ES-I3 (cell line): ENCODE measurements around the gene SH3PXD2A.

ENCODE experiments used
- H3K36me3 ChIP-seq: 2 replicates; pipeline ENCODE4 v1.6.1; 2013; ENCODE audit warnings: mild to moderate bottlenecking, low read length, control low read depth, moderate library complexity; ENCODE audit not compliant: insufficient read depth
- H3K4me1 ChIP-seq: 2 replicates; pipeline ENCODE4 v1.6.1; 2013; ENCODE audit warnings: mild to moderate bottlenecking, control low read depth, low read length; ENCODE audit not compliant: insufficient read depth
- H3K9ac ChIP-seq: 2 replicates; pipeline ENCODE4 v1.6.1; 2013; ENCODE audit warnings: low read depth, mild to moderate bottlenecking, low read length, moderate library complexity
- H3K9me3 ChIP-seq: 2 replicates; pipeline ENCODE4 v1.6.1; 2013; ENCODE audit warnings: mild to moderate bottlenecking, low read length, moderate library complexity; ENCODE audit not compliant: control insufficient read depth, insufficient read depth

Gene SH3PXD2A

DNA sequence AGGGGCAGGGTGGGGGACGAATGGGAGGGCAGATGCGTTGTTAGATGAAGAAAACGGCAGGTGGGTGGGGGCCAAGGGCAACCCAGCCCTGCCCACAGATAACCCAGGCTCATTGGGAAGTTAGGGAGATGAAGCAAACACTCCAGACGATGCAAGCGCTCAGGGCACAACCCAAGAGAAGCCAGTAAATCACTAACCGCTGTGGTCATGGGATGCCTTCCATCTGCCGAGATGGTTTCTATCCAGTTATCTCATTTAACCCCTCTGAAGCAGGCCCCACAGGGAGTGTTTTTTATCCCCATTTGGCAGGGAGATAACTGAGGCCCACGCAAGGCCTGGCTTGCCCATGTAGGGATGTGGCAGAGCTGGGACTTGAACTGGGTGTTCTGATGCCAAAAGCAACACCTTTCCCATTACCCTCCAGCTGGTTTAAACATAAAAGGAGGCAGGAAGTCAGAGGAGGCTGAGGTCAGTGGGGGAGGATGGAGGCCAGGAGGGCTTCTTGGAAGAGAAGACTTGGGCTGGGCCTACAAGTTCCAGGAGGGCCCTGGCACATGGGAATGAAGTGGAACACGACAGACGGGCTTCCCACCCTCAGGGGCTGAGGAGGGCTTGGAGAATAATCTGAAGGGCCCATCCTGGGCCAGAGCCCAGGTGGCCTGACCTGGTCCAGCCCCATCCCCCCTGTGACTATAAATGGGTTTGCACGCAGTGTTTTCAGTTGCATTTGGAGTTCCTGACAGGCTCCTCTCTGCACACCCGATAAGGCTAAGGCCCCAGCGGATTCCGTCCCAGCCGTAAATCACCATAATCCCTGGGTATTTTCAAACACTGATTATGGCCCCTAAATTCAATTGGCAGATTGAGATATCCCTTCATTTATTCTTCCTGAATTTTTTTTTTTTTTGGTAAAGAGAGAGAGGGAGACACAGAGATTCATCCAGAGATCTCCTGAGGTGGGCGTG, 281.0 kb downstream of the SH3PXD2A start:
- no peaks in the 10 kb centered on the region for H3K9me3 ChIP-seq
- H3K9ac ChIP-seq = no peak overlapping the region
- no peaks in the 10 kb centered on the region for H3K36me3 ChIP-seq
- no peaks in the 10 kb centered on the region for H3K4me1 ChIP-seq

DNA sequence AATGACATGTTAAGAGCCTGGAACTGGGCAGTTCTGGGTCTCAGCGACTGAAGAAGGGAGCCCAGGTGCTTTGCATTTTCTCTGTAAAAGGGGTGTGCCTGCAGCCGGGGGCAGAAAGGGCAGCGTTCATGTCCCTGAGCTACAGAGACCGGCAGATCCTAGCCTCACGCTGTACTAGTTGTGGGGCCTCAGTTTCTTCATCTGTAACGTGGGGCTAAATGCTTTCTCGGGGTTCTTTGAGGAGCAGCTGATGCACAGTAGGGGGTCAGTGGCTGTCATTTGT, 282.2 kb downstream of the SH3PXD2A start:
- H3K9me3 ChIP-seq = no peaks in the 10 kb centered on the region
- H3K4me1 ChIP-seq = no peaks in the 10 kb centered on the region
- no peak overlapping the region for H3K9ac ChIP-seq
- no peaks in the 10 kb centered on the region for H3K36me3 ChIP-seq

DNA sequence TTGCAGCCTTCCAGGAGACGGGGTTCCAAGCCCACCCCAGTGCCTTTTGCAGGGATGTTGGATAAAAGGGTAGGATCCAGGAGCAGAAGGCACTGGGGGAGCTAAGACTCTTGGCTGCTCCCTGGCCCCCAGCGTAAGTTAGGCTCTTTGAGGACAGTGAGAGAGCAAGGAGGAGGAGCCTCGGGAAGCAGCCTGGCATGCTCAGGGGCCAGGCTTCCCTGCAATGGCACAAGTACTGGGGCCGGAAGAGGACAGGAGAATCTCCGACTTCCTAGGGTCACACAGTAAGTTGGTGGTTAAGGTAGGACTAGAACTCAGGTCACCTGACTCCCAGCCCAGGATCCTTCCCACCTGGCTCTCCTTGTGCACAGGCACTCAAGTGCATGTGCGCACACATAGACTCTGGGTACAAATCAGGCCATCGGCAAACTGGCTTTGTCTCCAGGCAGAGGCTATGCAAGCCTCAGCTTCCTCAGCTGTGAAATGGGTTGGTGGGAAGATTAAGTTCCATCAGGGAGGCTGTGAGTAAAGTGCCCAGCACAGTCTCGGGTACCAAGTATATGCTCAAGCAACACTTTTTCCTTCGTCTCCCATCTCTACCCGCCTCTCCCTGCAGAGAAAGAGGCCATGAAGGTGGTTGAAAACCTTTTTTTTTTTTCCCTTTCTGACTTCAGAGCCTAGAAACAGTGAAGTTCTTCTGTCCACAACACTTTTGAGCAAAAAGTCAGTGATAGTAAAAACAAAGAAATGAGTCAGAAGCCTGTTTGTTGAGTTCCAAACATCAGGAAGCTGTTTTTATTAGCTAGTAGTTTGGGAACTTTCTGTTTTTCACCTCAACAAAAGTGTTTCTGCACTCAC, 282.8 kb downstream of the SH3PXD2A start:
- H3K36me3 ChIP-seq = no peaks in the 10 kb centered on the region
- H3K9me3 ChIP-seq = no peaks in the 10 kb centered on the region
- H3K9ac ChIP-seq = no peak overlapping the region
- no peaks in the 10 kb centered on the region for H3K4me1 ChIP-seq

DNA sequence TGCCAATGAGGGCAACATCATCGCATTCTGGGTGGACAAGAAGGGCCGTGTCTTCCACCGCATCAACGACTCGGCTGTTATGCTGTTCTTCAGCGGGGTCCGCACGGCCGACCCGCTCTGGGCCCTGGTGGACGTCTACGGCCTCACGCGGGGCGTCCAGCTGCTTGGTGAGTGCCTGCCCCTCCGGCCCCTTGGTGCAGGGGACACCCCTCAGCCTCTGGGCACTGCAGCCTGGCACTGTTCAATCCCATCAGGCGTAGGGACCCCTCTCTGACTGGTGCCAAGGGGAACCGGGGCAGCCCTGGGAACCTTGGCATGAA, 283.8 kb downstream of the SH3PXD2A start:
- Histone ChIP-seq H3K9me3 (no peaks in the 10 kb centered on the region), H3K4me1 (no peaks in the 10 kb centered on the region), H3K36me3 (no peaks in the 10 kb centered on the region), H3K9ac (no peak overlapping the region)

DNA sequence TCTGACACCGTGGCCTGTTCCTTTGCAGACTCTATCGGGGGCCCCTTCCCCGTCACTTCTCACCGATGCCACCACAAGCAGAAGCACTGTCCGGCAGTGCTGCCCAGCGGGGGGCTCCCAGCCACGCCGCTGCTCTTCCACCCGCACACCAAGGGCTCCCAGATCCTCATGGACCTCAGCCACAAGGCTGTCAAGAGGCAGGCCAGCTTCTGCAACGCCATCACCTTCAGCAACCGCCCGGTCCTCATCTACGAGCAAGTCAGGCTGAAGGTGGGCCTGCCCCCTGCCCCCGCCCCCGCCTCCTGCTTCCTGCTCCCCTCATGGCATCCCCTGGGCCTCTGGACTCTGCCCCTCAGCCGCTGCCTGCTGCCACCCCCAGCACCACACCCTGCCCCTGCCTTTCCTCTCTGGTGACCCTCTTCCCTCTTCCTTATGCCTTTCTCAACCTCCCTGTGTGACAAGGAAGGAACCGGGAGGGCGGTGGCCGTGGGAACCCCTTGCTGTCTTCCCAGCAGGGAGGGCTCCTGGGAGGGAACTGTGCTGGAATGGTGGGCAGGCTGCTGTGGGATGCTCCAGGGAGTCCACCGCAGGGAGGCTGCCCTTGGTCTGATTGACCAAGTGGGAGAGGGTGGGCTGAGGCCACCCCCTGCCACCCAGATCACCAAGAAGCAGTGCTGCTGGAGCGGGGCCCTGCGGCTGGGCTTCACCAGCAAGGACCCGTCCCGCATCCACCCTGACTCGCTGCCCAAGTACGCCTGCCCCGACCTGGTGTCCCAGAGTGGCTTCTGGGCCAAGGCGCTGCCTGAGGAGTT, 284.3 kb downstream of the SH3PXD2A start:
- Histone ChIP-seq H3K9me3 (no peaks in the 10 kb centered on the region), H3K36me3 (no peaks in the 10 kb centered on the region), H3K9ac (no peak overlapping the region), H3K4me1 (no peaks in the 10 kb centered on the region)

DNA sequence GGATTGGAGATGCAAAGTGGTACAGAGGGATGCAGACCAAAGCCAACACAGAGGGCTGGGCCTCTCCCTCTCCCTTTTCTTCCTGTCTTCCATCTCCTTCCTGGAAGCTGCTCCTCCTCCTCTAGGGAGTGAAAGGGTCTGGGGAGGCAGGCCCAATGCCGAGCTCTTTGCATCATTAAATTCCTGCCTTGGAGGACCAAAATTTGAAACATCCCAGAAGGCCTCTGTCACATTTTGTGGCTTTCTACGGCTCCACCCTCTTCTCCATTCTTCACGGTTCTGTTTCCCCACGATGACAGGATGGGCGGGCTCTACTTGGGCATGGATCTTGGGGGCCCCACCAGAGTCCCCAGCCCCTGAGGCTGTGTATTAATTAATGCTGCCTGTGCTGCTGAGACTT, 285.5 kb downstream of the SH3PXD2A start:
- Histone ChIP-seq H3K9me3 (no peaks in the 10 kb centered on the region), H3K36me3 (no peaks in the 10 kb centered on the region), H3K9ac (no peak overlapping the region), H3K4me1 (no peaks in the 10 kb centered on the region)

DNA sequence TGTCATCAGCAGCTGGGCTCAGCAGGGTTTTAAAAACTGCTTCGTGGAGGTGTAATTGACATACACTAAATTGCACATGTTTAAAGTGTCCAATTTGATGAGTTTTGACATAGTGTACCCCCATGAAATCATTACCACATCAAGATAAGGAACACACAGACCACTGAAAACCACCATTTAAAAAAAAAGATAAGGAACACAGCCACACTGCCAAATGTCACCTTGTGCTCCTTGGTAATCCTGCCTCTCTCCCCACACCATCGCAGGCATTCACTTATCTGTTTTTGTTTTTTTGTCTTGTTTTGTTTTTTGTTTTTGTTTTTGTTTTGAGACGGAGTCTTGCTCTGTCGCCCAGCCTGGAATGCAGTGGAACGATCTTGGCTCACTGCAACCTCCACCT, 286.9 kb downstream of the SH3PXD2A start:
- Histone ChIP-seq H3K9ac (no peak overlapping the region), H3K4me1 (no peaks in the 10 kb centered on the region; the same call in 1 of the 2 replicates), H3K36me3 (no peaks in the 10 kb centered on the region), H3K9me3 (no peaks in the 10 kb centered on the region)

DNA sequence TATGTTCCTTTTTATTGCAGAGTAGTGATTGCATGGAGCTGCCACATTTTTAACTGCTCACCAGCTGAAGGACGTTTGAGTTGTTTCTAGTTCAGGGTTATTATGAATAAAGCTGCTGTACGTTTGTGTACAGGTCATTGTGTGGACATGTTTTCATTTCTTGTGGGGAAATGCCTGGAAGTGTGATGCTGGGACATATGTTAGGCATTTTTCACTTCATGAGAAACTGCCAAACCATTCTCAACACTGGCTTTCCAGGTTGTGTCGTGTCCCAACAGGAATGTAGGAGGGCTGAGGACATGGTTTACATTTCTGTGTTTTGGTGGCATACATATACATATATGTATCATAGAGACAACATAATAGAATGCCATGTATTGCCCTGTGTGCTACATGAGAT, 288.8 kb downstream of the SH3PXD2A start:
- no peaks in the 10 kb centered on the region; the same call in 1 of the 2 replicates for H3K4me1 ChIP-seq
- H3K9me3 ChIP-seq = no peaks in the 10 kb centered on the region
- no peaks in the 10 kb centered on the region for H3K36me3 ChIP-seq
- H3K9ac ChIP-seq = no peak overlapping the region

DNA sequence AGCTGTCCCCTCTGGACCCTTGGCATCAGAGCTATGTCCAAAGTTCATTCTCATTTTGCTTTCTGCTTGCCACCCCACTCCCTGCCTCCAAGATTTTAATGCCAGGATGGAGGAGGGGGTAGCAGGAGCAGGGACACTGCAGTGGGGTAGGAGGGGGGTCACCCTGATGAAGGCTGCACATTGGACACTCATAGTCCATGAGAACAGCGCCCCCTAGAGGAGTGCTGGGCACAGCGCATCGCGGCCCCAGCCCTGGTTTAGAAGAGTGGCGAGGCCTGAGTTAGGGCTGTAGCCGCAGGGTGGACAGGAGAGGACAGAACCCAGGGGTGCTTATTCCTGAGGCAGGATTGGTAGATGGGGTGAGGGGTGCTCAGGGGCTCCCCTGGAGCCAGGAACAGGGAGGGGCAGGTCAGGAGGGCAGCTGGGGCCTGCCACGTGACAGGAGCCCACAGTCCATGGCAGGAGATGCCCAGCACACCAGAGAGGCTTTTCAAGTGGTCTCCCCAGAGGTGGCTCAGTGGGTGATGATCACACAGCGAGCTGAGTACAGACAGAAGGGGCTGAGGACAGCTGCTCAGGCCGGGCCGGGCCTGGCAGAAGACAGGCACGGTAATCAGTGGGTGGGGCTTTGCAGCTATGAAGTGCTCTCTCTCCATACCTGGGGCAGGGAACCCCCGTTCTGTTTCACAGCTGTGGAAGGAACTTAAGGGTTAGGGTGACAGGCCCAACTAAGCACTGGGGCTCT, 290.4 kb downstream of the SH3PXD2A start:
- Histone ChIP-seq H3K36me3 (no peaks in the 10 kb centered on the region), H3K9me3 (no peaks in the 10 kb centered on the region), H3K9ac (no peak overlapping the region), H3K4me1 (no peaks in the 10 kb centered on the region; the same call in 1 of the 2 replicates)

DNA sequence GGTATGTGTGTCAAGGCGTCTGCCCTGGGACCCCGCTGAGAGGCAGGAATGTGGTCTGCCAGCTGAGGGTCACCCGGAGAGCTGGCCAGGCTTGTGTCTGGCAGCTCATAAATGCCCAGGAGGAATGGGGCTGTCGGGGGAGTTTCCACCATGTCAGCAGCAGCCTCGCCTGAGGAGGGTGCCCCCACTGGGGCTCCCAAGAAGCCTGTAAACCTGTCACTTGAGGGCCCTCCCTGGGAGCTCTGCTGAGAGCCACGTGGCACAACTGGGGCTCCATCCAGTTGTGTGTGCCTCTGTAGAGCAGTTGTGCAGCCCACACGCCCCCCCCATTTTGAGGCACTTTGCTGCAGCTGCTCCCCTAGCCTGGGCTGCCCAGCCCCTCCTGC, 291.3 kb downstream of the SH3PXD2A start:
- H3K4me1 ChIP-seq = no peaks in the 10 kb centered on the region; the same call in 1 of the 2 replicates
- no peak overlapping the region for H3K9ac ChIP-seq
- H3K36me3 ChIP-seq = no peaks in the 10 kb centered on the region
- no peaks in the 10 kb centered on the region for H3K9me3 ChIP-seq

DNA sequence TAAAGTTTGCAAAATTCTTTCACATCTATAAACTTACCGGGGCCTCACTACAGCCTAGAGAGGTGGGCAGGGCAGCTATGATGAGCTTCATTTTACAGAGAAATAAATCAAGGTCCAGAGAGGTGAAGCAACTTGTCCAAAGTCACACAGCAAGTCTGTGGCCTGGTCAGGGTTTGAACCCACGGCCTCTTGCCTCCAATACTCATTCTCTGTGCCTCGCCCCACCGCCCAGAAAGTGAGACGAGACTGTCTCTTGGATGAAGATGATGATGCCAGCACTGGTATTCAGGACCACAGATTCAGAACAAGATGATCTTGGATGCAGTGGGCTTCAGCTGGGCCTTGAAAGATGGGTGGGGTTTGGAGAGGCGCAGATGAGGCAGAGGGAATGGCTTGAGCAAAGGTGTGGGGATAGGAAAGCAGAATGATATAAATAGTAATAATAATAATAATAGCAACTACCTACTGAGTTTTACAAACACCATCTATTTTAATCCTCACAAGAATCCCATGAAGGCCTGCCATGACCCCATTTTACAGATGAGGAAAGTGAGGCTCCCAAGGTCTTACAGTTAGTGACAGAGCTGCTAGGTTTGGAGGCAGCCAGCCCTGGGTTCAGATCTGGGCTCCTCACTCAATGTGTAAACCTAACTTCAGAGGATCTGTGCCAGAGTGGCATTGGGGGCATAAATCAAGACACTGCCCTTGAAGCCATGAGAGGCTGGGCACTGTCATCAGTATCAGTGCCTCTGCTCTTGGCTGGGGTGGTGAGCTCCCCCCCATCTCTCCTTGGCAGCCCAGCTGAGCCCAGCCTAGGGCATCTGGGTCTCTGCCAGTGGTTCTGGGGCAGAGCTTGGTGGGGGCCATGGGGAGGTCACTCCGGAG, 291.9 kb downstream of the SH3PXD2A start:
- Histone ChIP-seq H3K4me1 (no peaks in the 10 kb centered on the region; the same call in 1 of the 2 replicates), H3K36me3 (no peaks in the 10 kb centered on the region)

DNA sequence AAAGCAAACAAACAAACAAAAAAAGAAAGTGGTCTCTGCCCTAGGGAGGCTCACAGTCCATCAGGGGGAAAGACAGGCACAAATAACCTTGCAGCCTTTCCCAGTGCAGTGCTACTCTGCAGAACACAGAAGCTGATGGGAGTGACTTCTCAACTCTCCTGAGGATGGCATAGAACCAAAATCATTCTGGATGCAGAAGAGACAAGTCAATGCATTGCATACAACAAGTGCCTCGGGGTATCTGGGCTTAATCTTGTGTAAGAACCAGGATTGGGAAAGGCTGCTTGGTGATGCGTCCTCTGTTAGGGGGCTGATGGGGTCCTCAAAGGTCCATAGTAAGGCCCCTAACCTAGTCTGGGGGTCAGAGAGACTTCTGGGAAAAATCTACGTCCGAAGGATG, 293.0 kb downstream of the SH3PXD2A start:
- H3K36me3 ChIP-seq = no peaks in the 10 kb centered on the region
- H3K4me1 ChIP-seq = no peaks in the 10 kb centered on the region; the same call in 1 of the 2 replicates
- no peak overlapping the region for H3K9ac ChIP-seq
- no peaks in the 10 kb centered on the region for H3K9me3 ChIP-seq

More for the DNA sequence above, 291.9 kb downstream of the SH3PXD2A start:
- no peak overlapping the region for H3K9ac ChIP-seq
- no peaks in the 10 kb centered on the region for H3K9me3 ChIP-seq

DNA sequence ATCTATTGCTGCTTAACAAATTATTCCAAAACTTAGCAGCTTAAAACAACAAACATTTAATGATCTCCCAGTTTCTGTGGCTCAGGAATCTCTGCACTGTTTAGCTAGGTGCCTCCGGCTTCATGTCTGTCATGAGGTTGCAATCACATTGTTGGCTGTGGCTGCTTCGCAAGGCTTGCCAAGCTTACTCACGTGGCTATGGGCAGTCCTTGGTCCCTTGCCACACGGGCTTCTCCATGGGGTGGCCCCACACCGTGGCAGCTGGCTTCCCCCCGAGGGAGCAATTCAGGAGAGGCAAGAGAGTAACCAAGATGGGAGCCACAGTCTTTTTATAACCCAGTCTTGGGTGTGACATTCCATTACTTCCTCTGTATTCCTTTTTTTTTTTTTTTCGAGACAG, 294.5 kb downstream of the SH3PXD2A start:
- Histone ChIP-seq H3K9me3 (no peaks in the 10 kb centered on the region), H3K4me1 (no peaks in the 10 kb centered on the region; the same call in 1 of the 2 replicates), H3K36me3 (no peaks in the 10 kb centered on the region), H3K9ac (no peak overlapping the region)
